ENCODE results near the gene IL20. TPM values are rescaled to one million over a fixed set of nuclear protein-coding genes. Genes with fewer than 3 reads are reported as not detected.

IL20 gene
- total RNA-seq, 1 donor from 2014 or later: not detected

- DNase-seq (ENCODE audit: low spot score): no peak
- no peak for TF ChIP-seq CTCF (IDR thresholded peaks at IDR 0.05)
- Mint-ChIP-seq H3K9me3 (ENCODE audit: low read depth) (no peaks in the 10 kb centered on the region), H3K36me3 (ENCODE audit: low read depth) (no peaks in the 10 kb centered on the region), H3K27ac (ENCODE audit: unreplicated experiment) (no peak overlapping the region), H3K27me3 (ENCODE audit: low read depth) (peaks cover 17% of the 10 kb centered on the region), H3K4me3 (ENCODE audit: unreplicated experiment) (no peak overlapping the region), H3K4me1 (ENCODE audit: low read depth) (peaks cover 7% of the 10 kb centered on the region)
Measured at GRCh38 chr1:206890125-206891060, 25.0 kb downstream of the IL20 start.

- no peak overlapping the region for H3K4me3 Mint-ChIP-seq (ENCODE audit: unreplicated experiment)
- no peak for TF ChIP-seq CTCF (IDR thresholded peaks at IDR 0.05)
- no peak overlapping the region for H3K27ac Mint-ChIP-seq (ENCODE audit: unreplicated experiment)
- H3K36me3 Mint-ChIP-seq (ENCODE audit: low read depth): no peaks in the 10 kb centered on the region
- no peak for DNase-seq (ENCODE audit: low spot score)
- H3K4me1 Mint-ChIP-seq (ENCODE audit: low read depth): peaks cover 15% of the 10 kb centered on the region
- H3K9me3 Mint-ChIP-seq (ENCODE audit: low read depth): no peaks in the 10 kb centered on the region
- H3K27me3 Mint-ChIP-seq (ENCODE audit: low read depth): peaks cover 13% of the 10 kb centered on the region
Measured at GRCh38 chr1:206891412-206891811, 26.0 kb downstream of the IL20 start.

- no peak for DNase-seq (ENCODE audit: low spot score)
- Mint-ChIP-seq H3K9me3 (ENCODE audit: low read depth) (no peaks in the 10 kb centered on the region), H3K4me3 (ENCODE audit: unreplicated experiment) (no peak overlapping the region), H3K36me3 (ENCODE audit: low read depth) (no peaks in the 10 kb centered on the region), H3K27ac (ENCODE audit: unreplicated experiment) (no peak overlapping the region), H3K4me1 (ENCODE audit: low read depth) (peaks cover 15% of the 10 kb centered on the region), H3K27me3 (ENCODE audit: low read depth) (peaks cover 7% of the 10 kb centered on the region)
- TF ChIP-seq CTCF (IDR thresholded peaks at IDR 0.05): no peak
Measured at GRCh38 chr1:206892351-206892984, 27.0 kb downstream of the IL20 start.

- no peak overlapping the region for H3K4me3 Mint-ChIP-seq (ENCODE audit: unreplicated experiment)
- no peaks in the 10 kb centered on the region for H3K9me3 Mint-ChIP-seq (ENCODE audit: low read depth)
- peaks cover 20% of the 10 kb centered on the region for H3K4me1 Mint-ChIP-seq (ENCODE audit: low read depth)
- DNase-seq (ENCODE audit: low spot score): no peak
- no peak for TF ChIP-seq CTCF (IDR thresholded peaks at IDR 0.05)
- no peak overlapping the region for H3K27ac Mint-ChIP-seq (ENCODE audit: unreplicated experiment)
- H3K36me3 Mint-ChIP-seq (ENCODE audit: low read depth): no peaks in the 10 kb centered on the region
- peaks cover 4% of the 10 kb centered on the region for H3K27me3 Mint-ChIP-seq (ENCODE audit: low read depth)
Measured at GRCh38 chr1:206893380-206893779, 28.0 kb downstream of the IL20 start.

GRCh38 chr1:206895325-206895724 lies 29.9 kb downstream of the IL20 start:
- H3K4me1 Mint-ChIP-seq (ENCODE audit: low read depth): peaks cover 24% of the 10 kb centered on the region
- H3K27ac Mint-ChIP-seq (ENCODE audit: unreplicated experiment): peak overlapping the region; percentile 15
- no peak for DNase-seq (ENCODE audit: low spot score)
- no peaks in the 10 kb centered on the region for H3K9me3 Mint-ChIP-seq (ENCODE audit: low read depth)
- no peak for TF ChIP-seq CTCF (IDR thresholded peaks at IDR 0.05)
- H3K27me3 Mint-ChIP-seq (ENCODE audit: low read depth): peaks cover 1% of the 10 kb centered on the region
- no peaks in the 10 kb centered on the region for H3K36me3 Mint-ChIP-seq (ENCODE audit: low read depth)
- no peak overlapping the region for H3K4me3 Mint-ChIP-seq (ENCODE audit: unreplicated experiment)
